Pons (tissue), 1 donor: ENCODE results near the gene TLE1.

ENCODE experiments used
- DNase-seq: peaks from one replicate; pipeline ENCODE4 v3.0.0-alpha.2; 2016; ENCODE audit warnings: low spot score

Gene TLE1

GRCh38 chr9:81549500-81550206 is 139.7 kb downstream of the TLE1 start:
- DNase-seq: no peak

DNA sequence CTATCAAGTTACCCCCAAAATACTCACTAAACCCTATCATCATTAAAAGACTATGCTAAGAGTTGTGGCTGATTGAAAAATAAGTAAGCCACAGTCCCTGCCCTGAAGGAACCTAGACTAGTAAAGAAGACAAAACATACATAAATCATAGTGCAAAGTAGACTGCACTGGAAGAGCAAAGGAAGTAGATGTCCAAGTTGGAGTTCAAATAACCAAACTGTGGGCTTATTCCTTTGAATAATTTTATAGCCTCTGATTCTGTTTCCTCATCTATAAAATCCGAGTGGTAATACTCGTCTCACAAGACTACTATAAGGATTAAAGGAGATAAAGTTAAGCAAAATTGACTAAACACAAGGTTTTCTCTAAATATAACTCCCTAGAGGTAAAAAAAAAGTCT is 140.4 kb downstream of the TLE1 start:
- DNase-seq: no peak

- no peak for DNase-seq
These were observed 142.9 kb downstream of the TLE1 start for GRCh38 chr9:81546489-81546888.

DNA sequence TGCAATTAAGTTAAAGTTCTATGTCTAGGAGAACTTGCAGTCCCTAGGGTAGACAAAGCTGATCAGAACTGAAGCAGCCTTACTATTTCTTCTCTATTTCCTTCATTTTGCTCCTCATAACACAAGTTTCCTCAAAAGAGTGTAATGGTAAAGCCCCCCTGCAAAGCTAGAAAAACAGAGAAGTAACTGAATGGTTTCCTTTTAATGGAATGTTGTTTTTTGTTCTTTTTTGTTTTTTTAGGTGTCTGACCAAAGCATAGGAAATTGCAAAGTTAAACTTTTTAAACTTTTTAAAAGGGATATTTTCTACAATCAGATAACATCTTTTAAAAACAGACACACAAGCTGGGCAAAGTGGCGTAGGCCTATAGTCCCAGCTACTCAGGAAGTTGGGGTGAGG is 145.7 kb downstream of the TLE1 start:
- no peak for DNase-seq

GRCh38 chr9:81542118-81542889 is 147.0 kb downstream of the TLE1 start:
- DNase-seq: no peak

GRCh38 chr9:81540142-81540710 is 149.1 kb downstream of the TLE1 start:
- DNase-seq: no peak

DNA sequence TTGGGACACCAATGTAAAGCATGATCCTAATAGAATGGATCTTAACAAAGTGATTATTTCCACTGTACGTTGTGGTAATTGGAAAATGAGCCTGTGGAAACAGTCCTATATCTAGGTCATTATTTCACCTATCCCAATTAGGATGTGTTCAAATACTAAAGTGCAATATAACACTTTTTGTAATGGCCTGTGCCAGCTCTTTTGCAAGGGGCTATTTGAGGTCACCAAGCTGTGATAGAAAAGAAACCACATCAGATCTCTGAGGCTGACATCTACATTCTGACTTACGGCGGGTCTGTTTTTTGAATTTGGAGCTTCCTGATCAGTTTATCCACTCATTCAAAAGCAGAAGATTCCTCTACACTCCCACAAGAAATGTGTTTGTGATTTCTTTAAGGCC is 150.0 kb downstream of the TLE1 start:
- DNase-seq: no peak

GRCh38 chr9:81538890-81539289 is 150.5 kb downstream of the TLE1 start:
- no peak for DNase-seq

- DNase-seq: no peak
These were observed 151.4 kb downstream of the TLE1 start for GRCh38 chr9:81537964-81538363.

GRCh38 chr9:81536242-81537025 is 152.9 kb downstream of the TLE1 start:
- no peak for DNase-seq

DNA sequence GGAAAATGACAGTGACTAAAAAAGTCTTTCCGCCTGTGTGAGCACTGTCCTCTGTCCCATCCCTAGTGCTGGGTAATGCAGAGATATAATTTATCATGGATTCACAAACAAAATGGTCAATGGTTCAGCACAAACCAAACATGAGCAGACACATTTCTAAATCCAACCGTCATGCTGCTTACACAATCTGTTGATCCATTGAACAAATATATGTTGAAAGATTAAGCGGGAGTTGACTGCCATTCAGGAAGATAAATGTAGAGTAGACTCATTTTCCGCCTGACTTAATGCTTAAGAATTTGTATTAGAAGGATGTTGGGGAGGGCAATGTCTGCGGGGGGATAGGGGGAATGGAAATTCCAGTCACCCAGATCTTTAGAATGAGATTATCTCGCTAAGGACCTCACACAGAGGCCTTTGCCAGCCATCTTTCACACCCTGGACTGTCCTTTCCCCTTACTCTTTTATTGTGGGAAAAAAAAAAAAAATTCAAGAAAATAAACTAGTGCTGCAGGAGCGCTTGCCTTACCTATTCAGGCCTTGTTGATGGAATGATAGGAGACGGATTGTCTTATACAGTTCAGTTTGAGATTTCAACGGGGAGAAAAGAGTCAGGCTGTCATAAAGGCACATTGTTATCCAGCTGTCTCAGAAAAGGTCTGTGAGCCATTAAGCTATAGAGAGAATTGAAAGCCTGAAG is 153.7 kb downstream of the TLE1 start:
- no peak for DNase-seq

- no peak for DNase-seq
These were observed 155.0 kb downstream of the TLE1 start for GRCh38 chr9:81534138-81534875.
